ENCODE results near the gene NKAIN2.
"Not testable (repeated sequence)": the region's sequence is repeated elsewhere in the genome, so short reads cannot be mapped to it uniquely, and the experiment has no call there.

NKAIN2 gene

DNA sequence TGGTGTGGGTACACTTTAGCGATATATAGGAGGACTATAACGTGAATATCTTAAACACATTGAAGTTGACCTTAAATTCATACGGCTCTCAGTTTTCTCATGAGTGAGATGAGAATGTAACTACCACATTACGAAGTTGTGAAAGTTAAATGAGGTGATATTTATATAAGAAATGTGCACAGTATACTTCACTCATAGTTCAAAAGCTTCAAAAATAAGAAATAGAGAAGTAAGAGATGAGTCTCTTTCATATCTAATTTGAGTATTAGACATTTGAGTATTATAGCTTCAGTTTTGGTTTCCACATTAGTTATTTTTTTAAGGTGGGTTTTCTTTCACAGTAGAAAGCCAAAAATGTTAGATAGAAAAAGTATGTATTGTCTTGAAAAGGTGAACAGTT, 183.3 kb downstream of the NKAIN2 start:
- POLR2A ChIA-PET, result no interaction called here

GRCh38 chr6:123989918-123990317, 186.3 kb downstream of the NKAIN2 start:
- H3K27ac ChIP-seq (ENCODE audit: extremely low read depth, low read depth, low read length); CTCF ChIA-PET; H3K36me3 ChIP-seq (ENCODE audit: control insufficient read depth in 2 of 2, insufficient read depth in 1 of 2, low read length in 2 of 2); H3K4me3 ChIP-seq (ENCODE audit: low read depth, low read length); H3K4me1 ChIP-seq (ENCODE audit: control insufficient read depth, insufficient read depth, low read length); H3K9me3 ChIP-seq (ENCODE audit: control insufficient read depth, insufficient read depth, low read depth, low read length); POLR2A ChIA-PET: not testable (repeated sequence)

More for the DNA sequence above, 183.3 kb downstream of the NKAIN2 start:
- CTCF ChIA-PET, result interaction anchor here (0.7 kb wide), 2 partner anchors 9 to 10 kb away, joined by 3 read pairs; no protein-coding TSS in a partner anchor
- no peaks in the 10 kb centered on the region for H3K36me3 ChIP-seq (ENCODE audit: control insufficient read depth in 2 of 2, insufficient read depth in 1 of 2, low read length in 2 of 2)
- H3K9me3 ChIP-seq (ENCODE audit: control insufficient read depth, insufficient read depth, low read depth, low read length), result no peaks in the 10 kb centered on the region
- TF ChIP-seq AEBP2 (tag by site-specific recombination; IDR thresholded peaks at IDR 0.05; ENCODE audit: borderline replicate concordance) (no peak), ZNF555 (tag by site-specific recombination; conservative IDR thresholded peaks at IDR 0.05) (no peak), ZNF707 (tag by site-specific recombination; IDR thresholded peaks at IDR 0.05) (no peak), ZNF157 (tag by site-specific recombination; IDR thresholded peaks at IDR 0.05) (no peak), RBAK (tag by site-specific recombination; IDR thresholded peaks at IDR 0.05) (no peak), ZNF16 (tag by site-specific recombination; IDR thresholded peaks at IDR 0.05; ENCODE audit: low read depth) (no peak), ZNF548 (tag by site-specific recombination; IDR thresholded peaks at IDR 0.05) (no peak), SP3 (tag by site-specific recombination; IDR thresholded peaks at IDR 0.05) (no peak), ZNF701 (tag by site-specific recombination; IDR thresholded peaks at IDR 0.05) (no peak), ZNF266 (tag by site-specific recombination; IDR thresholded peaks at IDR 0.05; ENCODE audit: low read depth) (no peak), ZSCAN30 (tag by site-specific recombination; IDR thresholded peaks at IDR 0.05) (no peak)
- TF ChIP-seq, protein P1, sequence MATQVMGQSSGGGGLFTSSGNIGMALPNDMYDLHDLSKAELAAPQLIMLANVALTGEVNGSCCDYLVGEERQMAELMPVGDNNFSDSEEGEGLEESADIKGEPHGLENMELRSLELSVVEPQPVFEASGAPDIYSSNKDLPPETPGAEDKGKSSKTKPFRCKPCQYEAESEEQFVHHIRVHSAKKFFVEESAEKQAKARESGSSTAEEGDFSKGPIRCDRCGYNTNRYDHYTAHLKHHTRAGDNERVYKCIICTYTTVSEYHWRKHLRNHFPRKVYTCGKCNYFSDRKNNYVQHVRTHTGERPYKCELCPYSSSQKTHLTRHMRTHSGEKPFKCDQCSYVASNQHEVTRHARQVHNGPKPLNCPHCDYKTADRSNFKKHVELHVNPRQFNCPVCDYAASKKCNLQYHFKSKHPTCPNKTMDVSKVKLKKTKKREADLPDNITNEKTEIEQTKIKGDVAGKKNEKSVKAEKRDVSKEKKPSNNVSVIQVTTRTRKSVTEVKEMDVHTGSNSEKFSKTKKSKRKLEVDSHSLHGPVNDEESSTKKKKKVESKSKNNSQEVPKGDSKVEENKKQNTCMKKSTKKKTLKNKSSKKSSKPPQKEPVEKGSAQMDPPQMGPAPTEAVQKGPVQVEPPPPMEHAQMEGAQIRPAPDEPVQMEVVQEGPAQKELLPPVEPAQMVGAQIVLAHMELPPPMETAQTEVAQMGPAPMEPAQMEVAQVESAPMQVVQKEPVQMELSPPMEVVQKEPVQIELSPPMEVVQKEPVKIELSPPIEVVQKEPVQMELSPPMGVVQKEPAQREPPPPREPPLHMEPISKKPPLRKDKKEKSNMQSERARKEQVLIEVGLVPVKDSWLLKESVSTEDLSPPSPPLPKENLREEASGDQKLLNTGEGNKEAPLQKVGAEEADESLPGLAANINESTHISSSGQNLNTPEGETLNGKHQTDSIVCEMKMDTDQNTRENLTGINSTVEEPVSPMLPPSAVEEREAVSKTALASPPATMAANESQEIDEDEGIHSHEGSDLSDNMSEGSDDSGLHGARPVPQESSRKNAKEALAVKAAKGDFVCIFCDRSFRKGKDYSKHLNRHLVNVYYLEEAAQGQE (tag by site-specific recombination; IDR thresholded peaks at IDR 0.05), result no peak
- H3K27ac ChIP-seq (ENCODE audit: extremely low read depth, low read depth, low read length), result no peak overlapping the region
- H3K4me3 ChIP-seq (ENCODE audit: low read depth, low read length), result no peak overlapping the region
- no peaks in the 10 kb centered on the region for H3K4me1 ChIP-seq (ENCODE audit: control insufficient read depth, insufficient read depth, low read length)

DNA sequence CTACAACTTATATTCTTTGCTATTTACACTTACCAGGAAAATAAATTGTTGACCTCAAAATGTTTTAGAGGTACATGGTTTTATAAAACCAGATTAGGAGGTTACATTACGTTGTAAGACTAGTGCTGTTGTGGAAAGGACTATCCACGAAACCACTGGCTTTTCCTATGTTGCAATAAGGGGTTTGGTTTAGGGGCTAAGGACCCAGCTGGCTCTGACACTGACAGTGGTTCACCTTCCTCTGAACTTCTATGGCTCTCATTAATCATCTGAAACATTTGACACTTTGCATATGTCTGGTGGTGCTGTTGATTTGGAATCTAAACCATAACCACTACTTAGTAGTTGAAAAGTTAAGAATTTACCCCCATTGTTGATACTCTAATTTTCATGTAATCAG, 186.7 kb downstream of the NKAIN2 start:
- Histone ChIP-seq H3K4me1 (ENCODE audit: control insufficient read depth, insufficient read depth, low read length) (no peaks in the 10 kb centered on the region), H3K36me3 (ENCODE audit: control insufficient read depth in 2 of 2, insufficient read depth in 1 of 2, low read length in 2 of 2) (no peaks in the 10 kb centered on the region), H3K9me3 (ENCODE audit: control insufficient read depth, insufficient read depth, low read depth, low read length) (no peaks in the 10 kb centered on the region), H3K27ac (ENCODE audit: extremely low read depth, low read depth, low read length) (no peak overlapping the region), H3K4me3 (ENCODE audit: low read depth, low read length) (no peak overlapping the region)
- CTCF ChIA-PET, result no interaction called here
- POLR2A ChIA-PET, result no interaction called here
- TF ChIP-seq YY1 (tag by site-specific recombination; IDR thresholded peaks at IDR 0.05), result no peak

GRCh38 chr6:123994168-123994567, 190.5 kb downstream of the NKAIN2 start:
- POLR2A ChIA-PET, result no interaction called here

More at GRCh38 chr6:123994168-123994567, 190.5 kb downstream of the NKAIN2 start:
- CTCF ChIA-PET, result interaction anchor here (1.2 kb wide), 1 partner anchor 192 kb away, joined by 3 read pairs; no protein-coding TSS in a partner anchor
- Histone ChIP-seq H3K9me3 (ENCODE audit: control insufficient read depth, insufficient read depth, low read depth, low read length) (no peaks in the 10 kb centered on the region), H3K4me3 (ENCODE audit: low read depth, low read length) (no peak overlapping the region), H3K4me1 (ENCODE audit: control insufficient read depth, insufficient read depth, low read length) (0 out of 2 replicates have a peak, but pooled peaks cover under 1% of the 10 kb centered on the region), H3K36me3 (ENCODE audit: control insufficient read depth in 2 of 2, insufficient read depth in 1 of 2, low read length in 2 of 2) (no peaks in the 10 kb centered on the region), H3K27ac (ENCODE audit: extremely low read depth, low read depth, low read length) (no peak overlapping the region)
- TF ChIP-seq ZNF350 (tag by site-specific recombination; IDR thresholded peaks at IDR 0.05), result no peak
- TF ChIP-seq KLF10 (tag by site-specific recombination; IDR thresholded peaks at IDR 0.05), result no peak
- TF ChIP-seq ZIC2 (tag by site-specific recombination; IDR thresholded peaks at IDR 0.05), result no peak
- TF ChIP-seq, protein P2, sequence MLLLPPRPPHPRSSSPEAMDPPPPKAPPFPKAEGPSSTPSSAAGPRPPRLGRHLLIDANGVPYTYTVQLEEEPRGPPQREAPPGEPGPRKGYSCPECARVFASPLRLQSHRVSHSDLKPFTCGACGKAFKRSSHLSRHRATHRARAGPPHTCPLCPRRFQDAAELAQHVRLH (tag by site-specific recombination; IDR thresholded peaks at IDR 0.05), result no peak
- TF ChIP-seq GFI1B (tag by site-specific recombination; IDR thresholded peaks at IDR 0.05), result no peak
- TF ChIP-seq ZNF629 (tag by site-specific recombination; IDR thresholded peaks at IDR 0.05), result no peak
- TF ChIP-seq HOXD13 (CRISPR knock-in tag; IDR thresholded peaks at IDR 0.05; ENCODE audit: borderline replicate concordance), result no peak
